MCF 10A (cell line): Measurements from ENCODE around the gene P2RX7. TPM values are rescaled to one million over a fixed set of nuclear protein-coding genes. Genes with fewer than 3 reads are reported as not detected.
"Not testable (repeated sequence)": the region's sequence is repeated elsewhere in the genome, so short reads cannot be mapped to it uniquely, and the experiment has no call there.

Source experiments
- BruUV-seq: library from RNA; stranded (reverse); fragments of 400-500 nt; replicated peaks from 2 replicates; lab custom pipeline; 2021; lab: Mats Ljungman, UMichigan
- CTCF ChIA-PET: fragments of 300-600 bp; sonication (Branson Sonifier 250); formaldehyde crosslinking; extraction: SDS; loops from one replicate; lab custom pipeline; 2021; ENCODE audit warnings: antibody characterized with exemption, inconsistent platforms; lab: Yijun Ruan, JAX
- POLR2A ChIA-PET: fragments of 300-600, 350-650 bp; sonication (Branson Sonifier 250); formaldehyde crosslinking; extraction: SDS; loops from one replicate; lab custom pipeline; 2020; ENCODE audit warnings: antibody characterized with exemption, inconsistent platforms; lab: Yijun Ruan, JAX
- DNase-seq: peaks from one replicate; pipeline ENCODE4 v3.0.0-alpha.2; 2018; ENCODE audit not compliant: unreplicated experiment
- H3K27ac Mint-ChIP-seq: one replicate; pipeline ENCODE4 v1.8.0; 2022; ENCODE audit warnings: mild to moderate bottlenecking, low read depth, mixed read lengths; ENCODE audit not compliant: unreplicated experiment
- H3K27me3 Mint-ChIP-seq: one replicate; pipeline ENCODE4 v1.8.0; 2022; ENCODE audit warnings: mixed read lengths; ENCODE audit not compliant: insufficient read depth, unreplicated experiment
- H3K36me3 Mint-ChIP-seq: one replicate; pipeline ENCODE4 v1.8.0; 2022; ENCODE audit warnings: mild to moderate bottlenecking, moderate library complexity, mixed read lengths; ENCODE audit not compliant: insufficient read depth, unreplicated experiment
- H3K4me1 Mint-ChIP-seq: one replicate; pipeline ENCODE4 v1.8.0; 2022; ENCODE audit warnings: mixed read lengths; ENCODE audit not compliant: insufficient read depth, unreplicated experiment
- H3K4me3 Mint-ChIP-seq: one replicate; pipeline ENCODE4 v1.8.0; 2022; ENCODE audit warnings: mild to moderate bottlenecking, moderate library complexity, mixed read lengths; ENCODE audit not compliant: unreplicated experiment
- H3K9me3 Mint-ChIP-seq: one replicate; pipeline ENCODE4 v1.8.0; 2022; ENCODE audit warnings: mixed read lengths; ENCODE audit not compliant: unreplicated experiment
- CTCF ChIP-seq: fragments of 200-600 bp; IDR thresholded peaks from one replicate; pipeline ENCODE4 v1.8.0; 2022; ENCODE audit warnings: antibody characterized with exemption, mild to moderate bottlenecking; ENCODE audit not compliant: unreplicated experiment
- intact Hi-C: fragments of 100-400 bp; cut with micrococcal nuclease; formaldehyde crosslinking; loops from 2 replicates; pipeline ENCODE4 v1.14.1; 2022
- total RNA-seq: library from RNA; stranded (reverse); gene quantifications from 2 replicates; pipeline ENCODE4 v1.2.3, GENCODE V29; 2022

The P2RX7 gene
- total RNA-seq, 1 experiment from 2014 or later, result 0.68 TPM

DNA sequence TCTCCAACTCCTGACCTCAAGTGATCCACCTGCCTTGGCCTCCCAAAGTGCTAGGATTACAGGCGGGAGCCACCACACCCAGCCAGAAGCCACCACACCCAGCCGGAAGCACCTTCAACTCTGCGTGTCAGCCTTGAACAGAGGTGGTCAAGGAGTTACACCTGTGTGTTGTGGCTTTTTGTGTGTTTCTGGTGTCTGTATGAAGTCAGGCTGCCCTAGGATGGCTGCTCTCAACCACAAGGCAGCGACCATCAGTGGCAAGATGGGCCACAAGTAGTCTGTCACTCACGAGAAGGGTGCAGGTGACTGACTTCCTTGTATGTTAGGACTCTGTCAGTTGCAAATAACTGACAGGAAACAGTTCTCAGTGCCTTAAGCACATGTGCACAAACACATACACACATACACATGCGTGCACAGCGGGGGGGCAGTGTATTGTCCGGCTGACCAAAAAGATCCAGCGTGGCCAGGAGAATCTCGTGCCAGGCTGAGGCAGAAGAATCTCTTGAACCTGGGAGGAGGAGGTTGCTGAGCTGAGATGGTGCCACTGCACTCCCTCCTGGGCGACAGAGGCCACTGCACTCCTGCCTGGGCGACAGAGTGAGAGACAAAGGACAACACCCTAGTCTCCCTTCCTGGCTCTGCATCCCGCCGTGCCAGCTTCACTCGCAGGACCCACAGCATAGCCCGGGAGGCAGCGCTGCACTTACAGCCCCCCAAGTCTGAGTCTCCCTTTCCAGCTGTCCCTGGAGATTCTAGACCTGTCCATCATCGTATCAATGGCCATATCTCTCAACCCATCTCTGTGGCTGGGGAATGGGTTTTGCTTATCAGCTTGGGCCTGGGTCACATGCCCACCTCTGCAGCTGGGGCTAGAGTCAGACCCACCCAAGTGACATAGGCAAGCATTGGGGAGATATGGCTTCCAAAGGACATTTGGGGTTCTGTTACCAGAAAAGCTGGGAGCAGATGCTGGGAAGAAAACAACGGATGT lies 90.9 kb downstream of the P2RX7 start:
- intact Hi-C loops, result no loop called here
- ChIA-PET POLR2A (interaction anchor here (1.2 kb wide), 1 partner anchor 14 kb away, joined by 4 read pairs; no protein-coding TSS in a partner anchor), CTCF (interaction anchor here (0.6 to 1.2 kb wide), 2 partner anchors 39 to 105 kb away, joined by 3 read pairs; no protein-coding TSS in a partner anchor)
- peak; percentile 17 for DNase-seq
- Mint-ChIP-seq H3K9me3 (no peaks in the 10 kb centered on the region), H3K27me3 (no peaks in the 10 kb centered on the region), H3K27ac (no peak overlapping the region), H3K4me3 (no peak overlapping the region), H3K4me1 (no peaks in the 10 kb centered on the region), H3K36me3 (peaks cover 7% of the 10 kb centered on the region)
- no TSS peak for BruUV-seq
- TF ChIP-seq CTCF, result peak; percentile 27

DNA sequence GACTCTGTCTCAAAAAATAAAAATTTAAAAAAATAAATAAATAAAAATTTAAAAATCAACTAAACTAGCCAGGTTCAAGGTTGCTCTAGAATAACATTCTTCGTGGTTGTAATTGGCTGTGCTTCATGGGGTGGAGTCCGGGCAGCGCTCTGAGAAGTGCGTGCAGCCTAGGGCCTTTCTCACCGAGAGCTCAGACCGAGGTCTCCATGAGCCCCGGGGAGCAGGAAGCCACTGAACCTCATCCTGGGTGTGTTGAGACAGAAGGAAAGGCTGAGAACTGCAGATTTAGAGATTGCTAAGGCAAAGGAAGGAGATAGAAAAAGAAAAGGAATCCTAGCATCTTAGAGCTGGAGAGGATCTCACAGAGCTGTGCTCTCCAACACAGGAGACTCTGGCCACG lies 91.9 kb downstream of the P2RX7 start:
- no peak overlapping the region for H3K4me3 Mint-ChIP-seq
- H3K9me3 Mint-ChIP-seq, result no peaks in the 10 kb centered on the region
- BruUV-seq, result no TSS peak
- H3K27ac Mint-ChIP-seq, result no peak overlapping the region
- POLR2A ChIA-PET, result no interaction called here
- H3K4me1 Mint-ChIP-seq, result no peaks in the 10 kb centered on the region
- no peaks in the 10 kb centered on the region for H3K27me3 Mint-ChIP-seq
- peaks cover 7% of the 10 kb centered on the region for H3K36me3 Mint-ChIP-seq
- TF ChIP-seq CTCF, result no peak
- CTCF ChIA-PET, result interaction anchor here (0.6 to 1.2 kb wide), 4 partner anchors 17 to 117 kb away, joined by 3 read pairs; no protein-coding TSS in a partner anchor
- intact Hi-C loops, result no loop called here
- DNase-seq, result no peak

GRCh38 chr12:121226399-121226798 lies 93.7 kb downstream of the P2RX7 start:
- Mint-ChIP-seq H3K27me3 (no peaks in the 10 kb centered on the region), H3K27ac (no peak overlapping the region), H3K9me3 (no peaks in the 10 kb centered on the region), H3K4me1 (no peaks in the 10 kb centered on the region), H3K4me3 (no peak overlapping the region), H3K36me3 (peaks cover 7% of the 10 kb centered on the region)
- TF ChIP-seq CTCF, result no peak
- ChIA-PET CTCF (no interaction called here), POLR2A (no interaction called here)
- intact Hi-C loops, result no loop called here
- no TSS peak for BruUV-seq
- no peak for DNase-seq

GRCh38 chr12:121226871-121227270 lies 94.2 kb downstream of the P2RX7 start:
- CTCF ChIA-PET, H3K9me3 Mint-ChIP-seq, POLR2A ChIA-PET, H3K4me3 Mint-ChIP-seq, H3K27ac Mint-ChIP-seq, BruUV-seq, H3K36me3 Mint-ChIP-seq, intact Hi-C loops, H3K27me3 Mint-ChIP-seq, DNase-seq, H3K4me1 Mint-ChIP-seq: not testable (repeated sequence)
